Body of pancreas (tissue), 4 donors: ENCODE results near the gene TBC1D20.

Experiments
- CTCF ChIP-seq, 7 experiments: fragments of 450-650 bp in 4 of 7; fragments of 200-600 bp in 3 of 7; sonication (generic) in 3 of 7; IDR thresholded peaks; one replicate each; pipeline ENCODE4 v1.5.1; 2016 to 2019; ENCODE audit warnings: antibody characterized with exemption in 7 of 7
- POLR2A ChIP-seq, 3 donors: fragments of 450-650 bp; IDR thresholded peaks; one replicate each; pipeline ENCODE4 v1.6.1; 2016; ENCODE audit warnings: antibody characterized with exemption in 3 of 3, mild to moderate bottlenecking in 2 of 3

GRCh38 chr20:492159-492558, 29.8 kb upstream of the TBC1D20 start:
- TF ChIP-seq CTCF (IDR thresholded peaks at IDR 0.05) (no peak), POLR2A (IDR thresholded peaks at IDR 0.05) (no peak)
